ENCODE results near the gene SAPCD2.

Gene SAPCD2

DNA sequence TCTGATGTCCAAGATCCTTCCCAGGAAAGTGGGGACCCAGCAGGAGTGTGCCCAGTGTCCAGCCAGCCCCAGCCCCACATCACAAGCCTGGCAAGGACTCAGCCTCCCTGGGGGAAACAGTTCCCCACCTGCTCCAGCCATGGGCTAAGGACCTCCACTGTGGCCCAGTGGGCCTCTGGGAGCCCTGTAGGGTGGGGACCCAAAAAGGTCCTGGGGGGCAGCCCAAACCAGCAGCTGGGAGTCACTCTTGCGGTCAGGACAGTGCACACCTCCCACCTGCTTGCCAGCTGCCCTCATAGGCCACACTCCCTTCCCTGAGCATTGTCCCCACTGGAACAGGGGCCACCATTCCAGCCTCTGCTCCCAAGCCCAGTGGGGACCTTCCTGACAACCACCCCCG, 44.0 kb downstream of the SAPCD2 start:
- no peak for DNase-seq (ENCODE audit: low spot score)
- peak overlapping the region; percentile 85 for H3K4me3 ChIP-seq
- TF ChIP-seq CTCF (IDR thresholded peaks at IDR 0.05) = no peak
- H3K27ac ChIP-seq = peak overlapping the region in 1 of 2 donors; percentile 82

- H3K27ac ChIP-seq = peak overlapping the region in 1 of 2 donors; percentile 38
- DNase-seq (ENCODE audit: low spot score) = no peak
Observed at GRCh38 chr9:137025517-137025966, 44.8 kb downstream of the SAPCD2 start.

GRCh38 chr9:137023583-137023991, 46.8 kb downstream of the SAPCD2 start:
- no peak for DNase-seq (ENCODE audit: low spot score)
- Histone ChIP-seq H3K4me3 (no peak overlapping the region), H3K27ac (peak overlapping the region in 1 of 2 donors; percentile 37)
- TF ChIP-seq CTCF (IDR thresholded peaks at IDR 0.05) = no peak

More at GRCh38 chr9:137025517-137025966, 44.8 kb downstream of the SAPCD2 start:
- no peak overlapping the region for H3K4me3 ChIP-seq
- no peak for TF ChIP-seq CTCF (IDR thresholded peaks at IDR 0.05)

- TF ChIP-seq CTCF (IDR thresholded peaks at IDR 0.05) = no peak
- DNase-seq (ENCODE audit: low spot score) = no peak
- Histone ChIP-seq H3K27ac (peak overlapping the region in 1 of 2 donors; percentile 37), H3K4me3 (no peak overlapping the region)
Observed at GRCh38 chr9:137023157-137023556, 47.2 kb downstream of the SAPCD2 start.

- no peak for TF ChIP-seq CTCF (IDR thresholded peaks at IDR 0.05)
- Histone ChIP-seq H3K4me3 (no peak overlapping the region), H3K27ac (peak overlapping the region in 1 of 2 donors; percentile 22)
- no peak for DNase-seq (ENCODE audit: low spot score)
Observed at GRCh38 chr9:137022662-137023008, 47.7 kb downstream of the SAPCD2 start.

DNA sequence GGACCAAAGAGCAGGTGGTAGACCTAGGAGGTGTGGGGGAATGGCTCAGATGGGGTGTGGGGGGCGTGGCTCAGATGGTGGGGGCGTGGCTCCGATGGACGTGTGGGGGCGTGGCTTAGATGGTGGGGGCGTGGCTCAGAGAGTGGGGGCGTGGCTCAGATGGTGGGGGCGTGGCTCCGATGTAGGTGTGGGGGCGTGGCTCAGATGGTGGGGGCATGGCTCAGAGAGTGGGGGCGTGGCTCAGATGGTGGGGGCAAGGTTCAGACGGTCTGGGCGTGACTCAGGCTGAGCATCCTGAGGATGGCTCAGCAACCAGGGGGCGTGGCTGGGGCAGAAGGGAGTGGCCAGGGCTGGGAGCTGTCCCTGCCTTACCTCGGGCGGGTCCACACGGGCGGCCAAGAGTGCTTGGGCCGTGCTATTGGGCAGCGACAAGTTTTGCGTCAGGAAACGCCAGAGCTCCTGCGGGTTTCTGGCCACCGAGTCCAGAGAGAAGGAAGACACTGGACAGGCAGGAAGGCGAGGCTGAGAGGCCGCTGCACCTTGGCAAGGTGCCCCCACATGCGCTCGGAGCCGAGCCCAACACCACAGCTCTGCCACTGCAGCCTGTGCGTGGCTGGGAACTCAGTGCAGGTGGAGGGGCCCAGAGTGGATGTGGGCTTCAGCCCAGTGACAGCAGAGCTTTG, 48.2 kb downstream of the SAPCD2 start:
- peak overlapping the region in 1 of 2 donors; percentile 22 for H3K27ac ChIP-seq
- DNase-seq (ENCODE audit: low spot score) = no peak
- no peak for TF ChIP-seq CTCF (IDR thresholded peaks at IDR 0.05)
- no peak overlapping the region for H3K4me3 ChIP-seq

DNA sequence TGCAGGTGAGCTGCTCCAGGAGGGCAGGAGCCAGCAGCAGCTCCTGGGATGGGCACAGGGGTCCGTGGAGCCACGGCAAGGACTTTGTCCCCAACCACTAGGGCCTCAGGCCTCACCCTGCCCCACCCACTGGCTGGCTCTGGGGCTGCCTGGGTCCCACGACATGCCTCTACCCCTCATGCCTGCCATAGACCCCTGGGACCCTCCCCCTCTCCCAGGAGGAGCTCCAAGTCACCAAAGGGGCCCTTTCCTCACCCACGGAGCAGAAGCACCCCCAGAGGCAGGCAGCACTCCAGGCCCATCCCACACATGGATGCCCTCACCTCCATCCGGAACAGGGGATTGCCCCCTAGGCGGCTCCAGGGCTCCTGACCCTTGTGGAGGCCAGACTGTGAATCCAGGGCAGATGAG, 48.8 kb downstream of the SAPCD2 start:
- DNase-seq (ENCODE audit: low spot score) = no peak
- TF ChIP-seq CTCF (IDR thresholded peaks at IDR 0.05) = no peak
- H3K4me3 ChIP-seq = no peak overlapping the region
- H3K27ac ChIP-seq = no peak overlapping the region
